AG10803 (cell line): ENCODE measurements around the gene MCM5.

ENCODE experiments used
- DNase-seq: peaks from one replicate; pipeline ENCODE4 v3.0.0; 2010; ENCODE audit warnings: low read depth
- H3K4me3 ChIP-seq: 2 replicates; pipeline ENCODE4 v1.5.1; 2011; ENCODE audit warnings: mild to moderate bottlenecking, low read length, control low read depth
- CTCF ChIP-seq: conservative IDR thresholded peaks from 2 replicates; pipeline ENCODE4 v1.5.1; 2011; ENCODE audit warnings: mild to moderate bottlenecking, low read length, control low read depth, inconsistent platforms

Gene MCM5

GRCh38 chr22:35444685-35445399 lies 44.9 kb downstream of the MCM5 start:
- no peak overlapping the region for H3K4me3 ChIP-seq
- no peak for TF ChIP-seq CTCF
- DNase-seq = no peak

- no peak for DNase-seq
- TF ChIP-seq CTCF = no peak
- no peak overlapping the region for H3K4me3 ChIP-seq
Measured at GRCh38 chr22:35445933-35446332, 46.0 kb downstream of the MCM5 start.

- TF ChIP-seq CTCF = no peak
- no peak overlapping the region for H3K4me3 ChIP-seq
- DNase-seq = peak; percentile 60
Measured at GRCh38 chr22:35446365-35446764, 46.4 kb downstream of the MCM5 start.

GRCh38 chr22:35448523-35448922 lies 48.6 kb downstream of the MCM5 start:
- H3K4me3 ChIP-seq = no peak overlapping the region
- DNase-seq = no peak
- TF ChIP-seq CTCF = no peak

GRCh38 chr22:35449829-35450689 lies 50.1 kb downstream of the MCM5 start:
- no peak for TF ChIP-seq CTCF
- no peak for DNase-seq
- no peak overlapping the region for H3K4me3 ChIP-seq

GRCh38 chr22:35450824-35451569 lies 51.1 kb downstream of the MCM5 start:
- no peak for TF ChIP-seq CTCF
- no peak overlapping the region for H3K4me3 ChIP-seq
- DNase-seq = no peak
